Thyroid gland (tissue), 4 donors: ENCODE measurements around the gene SLC5A11.

Experiments
- CTCF ChIP-seq, 6 experiments: fragments of 200-600 bp in 3 of 6; fragments of 450-650 bp in 3 of 6; sonication (generic) in 3 of 6; IDR thresholded peaks; one replicate each; pipeline ENCODE4 v1.5.1; 2016 to 2019; ENCODE audit warnings: antibody characterized with exemption in 6 of 6, mild to moderate bottlenecking in 2 of 6, inconsistent platforms in 1 of 6, moderate library complexity in 1 of 6
- POLR2A ChIP-seq, 2 donors: fragments of 450-650 bp; IDR thresholded peaks; one replicate each; pipeline ENCODE4 v1.6.1; 2017; ENCODE audit warnings: antibody characterized with exemption in 2 of 2, mild to moderate bottlenecking in 2 of 2, moderate library complexity in 1 of 2

GRCh38 chr16:24829153-24829552, 16.6 kb upstream of the SLC5A11 start:
- TF ChIP-seq POLR2A (IDR thresholded peaks at IDR 0.05) (no peak), CTCF (IDR thresholded peaks at IDR 0.05) (no peak)
